ENCODE results near the gene CEP20.

The CEP20 gene

GRCh38 chr16:15900901-15901500 lies 12.6 kb upstream of the CEP20 start:
- Histone ChIP-seq H4K20me1 (no peaks in the 10 kb centered on the region), H3K4me3 (no peak overlapping the region), H3K9ac (no peak overlapping the region), H3K4me1 (peaks cover 18 to 34% (median 27%) of the 10 kb centered on the region in 10 experiments), H3K36me3 (no peaks in the 10 kb centered on the region), H3K4me2 (no peak overlapping the region), H3K9me3 (replicated peaks in 1 of 11) (peaks cover 0 to 1% (median 0%) of the 10 kb centered on the region in 11 experiments; a peak in 1 of 22 replicates), H3K27me3 (no peaks in the 10 kb centered on the region), H3K27ac (no peak overlapping the region)
- no peak for TF ChIP-seq Cebpa-rat (IDR thresholded peaks at IDR 0.05)

- Histone ChIP-seq H3K27me3 (no peaks in the 10 kb centered on the region), H3K9me3 (replicated peaks in 1 of 11) (no peaks in the 10 kb centered on the region), H4K20me1 (no peaks in the 10 kb centered on the region), H3K4me2 (no peak overlapping the region), H3K27ac (no peak overlapping the region), H3K36me3 (no peaks in the 10 kb centered on the region), H3K4me3 (no peak overlapping the region), H3K9ac (no peak overlapping the region), H3K4me1 (peaks cover 18 to 34% (median 27%) of the 10 kb centered on the region in 10 experiments)
- TF ChIP-seq Cebpa-rat (IDR thresholded peaks at IDR 0.05): no peak
Observed at GRCh38 chr16:15900357-15900756, 12.0 kb upstream of the CEP20 start.

GRCh38 chr16:15899538-15900100 lies 11.2 kb upstream of the CEP20 start:
- TF ChIP-seq Cebpa-rat (IDR thresholded peaks at IDR 0.05): no peak
- no peaks in the 10 kb centered on the region for H3K36me3 ChIP-seq
- H3K4me1 ChIP-seq: peaks cover 18 to 34% (median 27%) of the 10 kb centered on the region in 10 experiments
- no peaks in the 10 kb centered on the region for H3K9me3 ChIP-seq (replicated peaks in 1 of 11)
- peak overlapping the region in 2 of 11 experiments; percentile 28 to 50; a peak in 3 of 22 replicates for H3K27ac ChIP-seq
- no peak overlapping the region for H3K9ac ChIP-seq
- H3K4me2 ChIP-seq: peak overlapping the region; percentile 10 to 70 (median 43); a peak in 20 of 22 replicates
- H4K20me1 ChIP-seq: no peaks in the 10 kb centered on the region
- no peaks in the 10 kb centered on the region for H3K27me3 ChIP-seq
- H3K4me3 ChIP-seq: no peak overlapping the region

GRCh38 chr16:15898654-15899053 lies 10.3 kb upstream of the CEP20 start:
- peaks cover 18 to 34% (median 27%) of the 10 kb centered on the region in 10 experiments for H3K4me1 ChIP-seq
- no peak for TF ChIP-seq Cebpa-rat (IDR thresholded peaks at IDR 0.05)
- no peaks in the 10 kb centered on the region for H3K9me3 ChIP-seq (replicated peaks in 1 of 11)
- peak overlapping the region in 5 of 11 experiments; percentile 35 to 66 (median 50); a peak in 9 of 22 replicates for H3K27ac ChIP-seq
- H4K20me1 ChIP-seq: no peaks in the 10 kb centered on the region
- H3K4me3 ChIP-seq: no peak overlapping the region
- peak overlapping the region in 7 of 11 experiments; percentile 10 to 74 (median 52); a peak in 10 of 22 replicates for H3K4me2 ChIP-seq
- H3K36me3 ChIP-seq: no peaks in the 10 kb centered on the region
- H3K27me3 ChIP-seq: no peaks in the 10 kb centered on the region
- no peak overlapping the region for H3K9ac ChIP-seq

DNA sequence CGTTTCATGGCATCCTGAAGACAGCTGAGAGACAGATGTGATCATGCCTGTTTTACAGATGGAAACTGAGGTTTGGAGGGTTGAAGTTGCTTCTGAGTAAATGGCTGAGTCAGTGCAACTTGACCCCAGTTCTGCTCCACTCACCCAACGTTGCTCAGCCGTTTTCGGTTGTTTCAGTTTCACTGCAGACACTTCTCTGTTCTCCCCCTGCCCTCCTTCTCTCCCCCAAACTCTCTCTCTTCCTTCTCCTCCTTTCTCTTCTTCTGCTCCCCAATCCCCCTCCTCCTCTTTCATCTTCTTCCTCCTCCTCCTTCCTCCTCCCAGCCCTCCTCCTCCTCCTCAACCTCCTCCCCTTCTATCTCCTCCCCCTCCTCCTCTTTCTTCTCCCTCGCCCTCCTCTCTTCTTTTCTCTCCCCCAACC lies 9.4 kb upstream of the CEP20 start:
- H3K9me3 ChIP-seq (replicated peaks in 1 of 11): no peaks in the 10 kb centered on the region
- no peaks in the 10 kb centered on the region for H3K36me3 ChIP-seq
- no peaks in the 10 kb centered on the region for H4K20me1 ChIP-seq
- peak overlapping the region in 5 of 11 experiments; percentile 11 to 51 (median 32); a peak in 3 of 22 replicates for H3K9ac ChIP-seq
- no peak for TF ChIP-seq Cebpa-rat (IDR thresholded peaks at IDR 0.05)
- no peaks in the 10 kb centered on the region for H3K27me3 ChIP-seq
- peak overlapping the region; percentile 22 to 74 (median 53); a peak in 18 of 22 replicates for H3K4me2 ChIP-seq
- H3K4me3 ChIP-seq: no peak overlapping the region
- H3K4me1 ChIP-seq: peaks cover 18 to 34% (median 27%) of the 10 kb centered on the region in 10 experiments
- H3K27ac ChIP-seq: peak overlapping the region in 8 of 11 experiments; percentile 31 to 66 (median 46); a peak in 14 of 22 replicates

- no peaks in the 10 kb centered on the region for H3K9me3 ChIP-seq (replicated peaks in 1 of 11)
- H3K4me2 ChIP-seq: peak overlapping the region in 10 of 11 experiments; percentile 22 to 74 (median 54); a peak in 16 of 22 replicates
- peak overlapping the region in 2 of 11 experiments; percentile 46 to 51; a peak in 2 of 22 replicates for H3K9ac ChIP-seq
- no peaks in the 10 kb centered on the region for H3K36me3 ChIP-seq
- H3K27ac ChIP-seq: peak overlapping the region in 7 of 11 experiments; percentile 35 to 66 (median 50); a peak in 11 of 22 replicates
- H3K4me1 ChIP-seq: peaks cover 18 to 34% (median 27%) of the 10 kb centered on the region in 10 experiments
- H4K20me1 ChIP-seq: no peaks in the 10 kb centered on the region
- H3K27me3 ChIP-seq: no peaks in the 10 kb centered on the region
- no peak overlapping the region for H3K4me3 ChIP-seq
- no peak for TF ChIP-seq Cebpa-rat (IDR thresholded peaks at IDR 0.05)
Observed at GRCh38 chr16:15897121-15897780, 8.8 kb upstream of the CEP20 start.

DNA sequence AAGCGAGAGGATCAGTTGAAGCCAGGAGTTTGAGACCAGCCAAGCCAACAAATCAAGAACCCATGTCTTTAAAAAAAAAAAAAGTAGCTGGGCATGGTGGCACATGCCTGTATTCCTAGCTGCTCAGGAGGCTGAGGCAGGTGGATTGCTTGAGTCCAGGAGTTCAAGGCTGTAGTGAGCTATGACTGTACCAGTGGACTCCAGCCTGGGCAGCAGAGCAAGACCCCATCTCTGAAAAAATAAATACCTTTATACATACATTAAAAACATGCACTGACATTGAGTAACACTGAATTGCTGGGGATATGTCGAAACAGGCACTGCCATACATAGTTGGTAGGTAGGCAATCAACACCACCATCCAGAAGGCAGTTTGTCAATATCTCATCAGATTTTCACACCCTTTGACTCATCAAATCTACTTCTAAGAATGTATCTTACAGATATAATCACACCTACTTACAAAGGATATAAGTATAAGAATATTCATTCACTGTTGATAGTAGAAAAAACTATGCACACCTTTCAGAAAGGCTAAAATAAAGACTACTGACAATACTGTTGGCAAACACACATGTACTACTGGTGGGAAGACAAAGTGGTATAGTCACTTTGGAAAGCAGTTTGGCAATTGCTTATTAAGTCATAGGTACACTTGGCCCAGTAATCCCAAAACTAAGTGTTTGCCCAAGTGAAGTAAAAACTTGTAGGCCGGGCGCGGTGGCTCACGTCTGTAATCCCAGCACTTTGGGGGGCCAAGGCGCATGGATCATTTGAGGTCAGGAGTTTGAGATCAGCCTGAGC lies 6.4 kb upstream of the CEP20 start:
- no peaks in the 10 kb centered on the region for H4K20me1 ChIP-seq
- no peaks in the 10 kb centered on the region for H3K36me3 ChIP-seq
- H3K4me3 ChIP-seq: no peak overlapping the region
- no peak overlapping the region for H3K4me2 ChIP-seq
- no peak overlapping the region for H3K9ac ChIP-seq
- no peaks in the 10 kb centered on the region for H3K27me3 ChIP-seq
- no peak overlapping the region for H3K27ac ChIP-seq
- no peaks in the 10 kb centered on the region for H3K9me3 ChIP-seq (replicated peaks in 1 of 11)
- H3K4me1 ChIP-seq: peaks cover 16 to 32% (median 27%) of the 10 kb centered on the region in 10 experiments
- TF ChIP-seq Cebpa-rat (IDR thresholded peaks at IDR 0.05): no peak

DNA sequence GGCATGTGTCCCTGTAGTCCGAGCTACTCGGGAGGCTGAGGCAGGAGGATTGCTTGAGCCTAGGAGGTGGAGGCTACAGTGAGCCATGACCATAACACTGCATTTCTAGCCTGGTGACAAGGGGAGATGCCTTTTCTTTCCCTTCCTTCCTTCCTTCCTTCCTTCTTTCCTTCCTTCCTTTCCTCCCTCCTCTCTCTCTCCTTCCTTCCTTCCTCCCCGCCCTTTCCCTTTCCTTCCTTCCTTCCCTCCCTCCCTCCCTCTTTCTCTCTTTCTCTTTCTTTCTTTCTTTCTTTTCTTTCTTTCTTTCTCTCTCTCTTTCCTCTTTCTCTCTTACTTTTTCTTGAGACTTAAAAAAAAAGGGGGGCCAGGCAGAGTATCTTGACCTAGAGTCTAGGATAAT lies 3.1 kb upstream of the CEP20 start:
- Histone ChIP-seq H4K20me1 (peaks cover 0 to 2% (median 0%) of the 10 kb centered on the region in 11 experiments; a peak in 1 of 22 replicates), H3K27me3 (no peaks in the 10 kb centered on the region), H3K36me3 (peaks cover 0 to 7% (median 3%) of the 10 kb centered on the region in 11 experiments; a peak in 5 of 22 replicates), H3K4me1 (peaks cover 17 to 27% (median 21%) of the 10 kb centered on the region in 10 experiments), H3K4me2 (peak overlapping the region in 1 of 11 experiments; percentile 20; a peak in 1 of 22 replicates), H3K9me3 (replicated peaks in 1 of 11) (no peaks in the 10 kb centered on the region), H3K9ac (no peak overlapping the region), H3K4me3 (no peak overlapping the region), H3K27ac (no peak overlapping the region)
- no peak for TF ChIP-seq Cebpa-rat (IDR thresholded peaks at IDR 0.05)
